Middle frontal gyrus (tissue), 1 donor: ENCODE data around the gene PBX1.

ENCODE experiments used
- DNase-seq: peaks from one replicate; pipeline ENCODE4 v3.0.0-alpha.2; 2015; ENCODE audit warnings: low spot score; ENCODE audit errors: extremely low spot score

PBX1 gene

GRCh38 chr1:164563721-164564360 is 4.9 kb downstream of the PBX1 start:
- DNase-seq: no peak

GRCh38 chr1:164564378-164564777 is 5.4 kb downstream of the PBX1 start:
- DNase-seq: no peak

- no peak for DNase-seq
Observed at GRCh38 chr1:164565357-164565756, 6.4 kb downstream of the PBX1 start.

- no peak for DNase-seq
Observed at GRCh38 chr1:164567774-164568173, 8.8 kb downstream of the PBX1 start.

- DNase-seq: no peak
Observed at GRCh38 chr1:164569241-164569640, 10.3 kb downstream of the PBX1 start.

GRCh38 chr1:164569866-164570265 is 10.9 kb downstream of the PBX1 start:
- no peak for DNase-seq

GRCh38 chr1:164571333-164571732 is 12.3 kb downstream of the PBX1 start:
- no peak for DNase-seq

GRCh38 chr1:164575356-164575886 is 16.4 kb downstream of the PBX1 start:
- DNase-seq: no peak

GRCh38 chr1:164576291-164577271 is 17.6 kb downstream of the PBX1 start:
- no peak for DNase-seq

- no peak for DNase-seq
Observed at GRCh38 chr1:164577291-164577690, 18.3 kb downstream of the PBX1 start.

- DNase-seq: no peak
Observed at GRCh38 chr1:164578479-164579200, 19.7 kb downstream of the PBX1 start.

GRCh38 chr1:164579381-164579780 is 20.4 kb downstream of the PBX1 start:
- no peak for DNase-seq

- no peak for DNase-seq
Observed at GRCh38 chr1:164581762-164582161, 22.8 kb downstream of the PBX1 start.

- DNase-seq: no peak
Observed at GRCh38 chr1:164583196-164583595, 24.2 kb downstream of the PBX1 start.

- DNase-seq: no peak
Observed at GRCh38 chr1:164583835-164584539, 25.0 kb downstream of the PBX1 start.

GRCh38 chr1:164586591-164586990 is 27.6 kb downstream of the PBX1 start:
- DNase-seq: no peak

- no peak for DNase-seq
Observed at GRCh38 chr1:164587617-164588501, 28.9 kb downstream of the PBX1 start.

- DNase-seq: no peak
Observed at GRCh38 chr1:164588516-164589341, 29.7 kb downstream of the PBX1 start.

- no peak for DNase-seq
Observed at GRCh38 chr1:164589408-164589807, 30.4 kb downstream of the PBX1 start.
